Esophagus muscularis mucosa (tissue), 4 donors: ENCODE results near the gene HS2ST1. TPM values are rescaled to one million over a fixed set of nuclear protein-coding genes. Genes with fewer than 3 reads are reported as not detected.

Experiments used
- DNase-seq: peaks from one replicate; pipeline ENCODE4 v3.0.0-alpha.2; 2017; ENCODE audit errors: extremely low spot score
- H3K27ac ChIP-seq, 4 donors: fragments of 200-600 bp; sonication (generic); replicated peaks in 1 of 4; 1 replicate in 3 of 4; 2 replicates in 1 of 4; pipeline ENCODE4 v1.5.1; 2016 to 2019; ENCODE audit warnings: mild to moderate bottlenecking in 1 of 4
- H3K27me3 ChIP-seq, 4 donors: fragments of 200-600 bp; sonication (generic); one replicate each; pipeline versions ENCODE4 v1.5.1 to v1.6.0; 2016 to 2019
- H3K36me3 ChIP-seq, 4 donors: fragments of 200-600 bp; sonication (generic); one replicate each; pipeline ENCODE4 v1.5.1; 2016 to 2019
- H3K4me1 ChIP-seq, 4 donors: fragments of 200-600 bp; sonication (generic); one replicate each; pipeline ENCODE4 v1.5.1; 2016 to 2019
- H3K4me3 ChIP-seq, 4 donors: fragments of 200-600 bp; sonication (generic); 1 replicate in 2 of 4; 2 replicates in 2 of 4; pipeline ENCODE4 v1.5.1; 2016 to 2019; ENCODE audit warnings: mild to moderate bottlenecking in 4 of 4, moderate library complexity in 1 of 4
- H3K9me3 ChIP-seq, 4 donors: fragments of 200-600 bp; sonication (generic); 1 replicate in 3 of 4; 2 replicates in 1 of 4; pipeline ENCODE4 v1.5.1; 2016 to 2019
- CTCF ChIP-seq, 3 experiments: fragments of 200-600 bp in 2 of 3; fragments of 450-650 bp in 1 of 3; sonication (generic) in 2 of 3; IDR thresholded peaks; one replicate each; pipeline ENCODE4 v1.5.1; 2017 to 2019; ENCODE audit warnings: antibody characterized with exemption in 3 of 3, mild to moderate bottlenecking in 2 of 3, moderate library complexity in 1 of 3
- EP300 ChIP-seq: sonication (generic); formaldehyde crosslinking; IDR thresholded peaks from one replicate; pipeline ENCODE4 v1.6.1; 2017; ENCODE audit warnings: antibody characterized with exemption
- POLR2A ChIP-seq: fragments of 450-650 bp; IDR thresholded peaks from one replicate; pipeline ENCODE4 v1.6.1; 2017; ENCODE audit warnings: antibody characterized with exemption, moderate library complexity, mild to moderate bottlenecking, low read depth
- POLR2AphosphoS5 ChIP-seq, 2 donors: sonication (generic); formaldehyde crosslinking; IDR thresholded peaks; one replicate each; pipeline ENCODE4 v1.6.1; 2017; ENCODE audit warnings: antibody characterized with exemption in 2 of 2
- WGBS: methylation state at CpG from one replicate; pipeline ENCODE4 v1.1.5; 2018; 5-methylcytosine and 5-hydroxymethylcytosine counted together
- intact Hi-C: fragments of 100-400 bp; cut with DNase I; formaldehyde crosslinking; loops from one replicate; pipeline ENCODE4 v1.15.1; 2023
- total RNA-seq, 4 donors: library from RNA; depleted of rRNA; stranded (reverse); fragments of >200 nt; gene quantifications; one replicate each; pipeline versions ENCODE4 v1.1.0 to v1.2.1, GENCODE V29; 2016

The HS2ST1 gene
- total RNA-seq, 4 donors from 2014 or later: 8.5 to 11.6 (median 9.4) TPM

- DNase-seq: no peak
- no peaks in the 10 kb centered on the region for H3K27me3 ChIP-seq
- no peak overlapping the region for H3K4me3 ChIP-seq
- 47% methylated on average over 1 of the region's 1 CpG for WGBS
- H3K27ac ChIP-seq: no peak overlapping the region
- H3K9me3 ChIP-seq: no peaks in the 10 kb centered on the region
- intact Hi-C loops: no loop called here
- H3K36me3 ChIP-seq: no peaks in the 10 kb centered on the region
- TF ChIP-seq POLR2A: no peak
- no peak for TF ChIP-seq EP300
- no peak for TF ChIP-seq CTCF (IDR thresholded peaks at IDR 0.05)
- TF ChIP-seq POLR2AphosphoS5 (IDR thresholded peaks at IDR 0.05): no peak
- H3K4me1 ChIP-seq: peaks cover 0 to 12% (median 8%) of the 10 kb centered on the region in 4 donors
Measured at GRCh38 chr1:86942042-86942441, 27.6 kb downstream of the HS2ST1 start.

GRCh38 chr1:86942743-86943142, 28.3 kb downstream of the HS2ST1 start:
- no peak overlapping the region for H3K4me3 ChIP-seq
- peaks cover 0 to 12% (median 8%) of the 10 kb centered on the region in 4 donors for H3K4me1 ChIP-seq
- H3K36me3 ChIP-seq: no peaks in the 10 kb centered on the region
- intact Hi-C loops: no loop called here
- H3K27me3 ChIP-seq: no peaks in the 10 kb centered on the region
- no peak overlapping the region for H3K27ac ChIP-seq
- no peak for DNase-seq
- no peaks in the 10 kb centered on the region for H3K9me3 ChIP-seq
- TF ChIP-seq POLR2A: no peak
- no peak for TF ChIP-seq CTCF (IDR thresholded peaks at IDR 0.05)
- no peak for TF ChIP-seq EP300
- TF ChIP-seq POLR2AphosphoS5 (IDR thresholded peaks at IDR 0.05): no peak

DNA sequence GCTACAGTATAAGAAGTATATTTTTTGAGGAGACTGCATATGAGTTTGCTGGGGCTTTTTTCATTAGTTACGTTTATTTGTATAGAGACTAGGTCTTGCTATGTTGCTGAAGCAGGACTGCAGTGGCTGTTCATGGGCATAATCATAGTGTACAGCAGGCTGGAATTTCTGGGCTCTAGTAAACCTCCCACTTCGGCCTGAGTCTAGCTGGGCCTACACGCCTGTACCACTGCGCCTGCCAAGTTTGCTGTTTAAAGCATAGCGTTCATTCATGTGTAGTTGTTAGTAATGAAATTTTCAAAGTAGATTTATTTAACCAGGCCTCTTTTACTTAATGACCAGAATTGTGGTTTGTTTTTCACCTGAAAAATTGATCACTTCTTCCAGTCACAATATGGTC, 33.8 kb downstream of the HS2ST1 start:
- Histone ChIP-seq H3K4me3 (no peak overlapping the region), H3K4me1 (peaks cover 0 to 6% (median 0%) of the 10 kb centered on the region in 4 donors), H3K9me3 (no peaks in the 10 kb centered on the region), H3K36me3 (no peaks in the 10 kb centered on the region), H3K27ac (no peak overlapping the region), H3K27me3 (no peaks in the 10 kb centered on the region)
- no peak for TF ChIP-seq POLR2A
- no peak for TF ChIP-seq POLR2AphosphoS5 (IDR thresholded peaks at IDR 0.05)
- TF ChIP-seq CTCF (IDR thresholded peaks at IDR 0.05): no peak
- TF ChIP-seq EP300: no peak
- WGBS: 78% methylated on average over 5 of the region's 5 CpGs
- DNase-seq: no peak
- intact Hi-C loops: no loop called here

DNA sequence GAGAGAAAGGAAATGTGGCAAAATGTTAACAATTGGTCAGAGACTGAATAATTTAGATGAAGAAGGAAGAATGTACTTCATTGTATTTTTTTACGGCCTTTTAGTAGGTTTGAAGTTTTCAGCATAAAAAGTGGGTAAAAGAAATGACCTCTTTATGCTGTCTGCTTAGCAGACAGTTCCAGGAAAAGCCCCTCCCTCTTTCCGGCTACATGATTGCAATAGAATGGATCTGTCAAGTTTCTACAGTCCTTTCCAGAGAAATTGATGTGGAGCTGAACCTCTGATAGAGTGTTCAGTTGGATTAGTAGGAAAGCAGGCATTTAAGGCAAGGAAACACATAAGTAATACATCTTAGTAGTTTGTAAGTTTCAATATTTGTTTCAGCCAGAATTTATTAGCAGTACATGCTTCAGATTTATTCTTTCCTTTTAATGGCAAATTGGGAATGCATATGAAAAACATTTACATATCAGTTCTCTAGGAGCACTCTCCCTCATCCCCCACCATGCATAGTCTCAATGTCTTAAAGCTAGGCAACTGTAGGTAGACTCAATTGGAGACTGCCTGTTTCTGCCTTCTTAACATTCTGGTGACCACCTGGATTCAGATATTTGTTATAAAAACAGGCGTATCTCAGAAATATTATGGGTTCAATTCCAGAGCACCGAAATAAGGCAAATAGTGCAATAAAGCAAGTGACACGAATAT, 36.4 kb downstream of the HS2ST1 start:
- H3K27me3 ChIP-seq: no peaks in the 10 kb centered on the region
- DNase-seq: no peak
- no peak overlapping the region for H3K27ac ChIP-seq
- intact Hi-C loops: no loop called here
- TF ChIP-seq CTCF (IDR thresholded peaks at IDR 0.05) (no peak), EP300 (no peak), POLR2AphosphoS5 (IDR thresholded peaks at IDR 0.05) (no peak), POLR2A (no peak)
- peaks cover 0 to 6% (median 0%) of the 10 kb centered on the region in 4 donors for H3K4me1 ChIP-seq
- H3K36me3 ChIP-seq: no peaks in the 10 kb centered on the region
- no peak overlapping the region for H3K4me3 ChIP-seq
- WGBS: 93% methylated on average over 5 of the region's 5 CpGs
- H3K9me3 ChIP-seq: no peaks in the 10 kb centered on the region

- no peaks in the 10 kb centered on the region for H3K27me3 ChIP-seq
- 92% methylated on average over 1 of the region's 1 CpG for WGBS
- H3K36me3 ChIP-seq: no peaks in the 10 kb centered on the region
- peaks cover 0 to 6% (median 0%) of the 10 kb centered on the region in 4 donors for H3K4me1 ChIP-seq
- H3K4me3 ChIP-seq: no peak overlapping the region
- intact Hi-C loops: no loop called here
- TF ChIP-seq POLR2A (no peak), EP300 (no peak), CTCF (IDR thresholded peaks at IDR 0.05) (no peak), POLR2AphosphoS5 (IDR thresholded peaks at IDR 0.05) (no peak)
- no peak overlapping the region for H3K27ac ChIP-seq
- DNase-seq: no peak
- no peaks in the 10 kb centered on the region for H3K9me3 ChIP-seq
Measured at GRCh38 chr1:86951430-86951829, 37.0 kb downstream of the HS2ST1 start.
